AG09309 (cell line): ENCODE data around the gene NTRK2.
A peak's percentile ranks its signal among the peaks of the same experiment; 100 is the strongest.

Experiments used
- DNase-seq: peaks from one replicate; pipeline ENCODE4 v3.0.0-alpha.2; 2010; ENCODE audit warnings: low read depth
- H3K4me3 ChIP-seq: 2 replicates; pipeline ENCODE4 v1.5.1; 2011; ENCODE audit warnings: mild to moderate bottlenecking, low read depth, low read length, moderate library complexity; ENCODE audit not compliant: control insufficient read depth
- CTCF ChIP-seq: IDR thresholded peaks from 2 replicates; pipeline ENCODE4 v1.5.1; 2011; ENCODE audit warnings: mild to moderate bottlenecking, low read depth, low read length, inconsistent platforms; ENCODE audit not compliant: insufficient read depth, control insufficient read depth; ENCODE audit errors: missing control alignments

Gene NTRK2

GRCh38 chr9:84953252-84953773, 283.8 kb downstream of the NTRK2 start:
- no peak for TF ChIP-seq CTCF
- no peak for DNase-seq
- no peak overlapping the region for H3K4me3 ChIP-seq

DNA sequence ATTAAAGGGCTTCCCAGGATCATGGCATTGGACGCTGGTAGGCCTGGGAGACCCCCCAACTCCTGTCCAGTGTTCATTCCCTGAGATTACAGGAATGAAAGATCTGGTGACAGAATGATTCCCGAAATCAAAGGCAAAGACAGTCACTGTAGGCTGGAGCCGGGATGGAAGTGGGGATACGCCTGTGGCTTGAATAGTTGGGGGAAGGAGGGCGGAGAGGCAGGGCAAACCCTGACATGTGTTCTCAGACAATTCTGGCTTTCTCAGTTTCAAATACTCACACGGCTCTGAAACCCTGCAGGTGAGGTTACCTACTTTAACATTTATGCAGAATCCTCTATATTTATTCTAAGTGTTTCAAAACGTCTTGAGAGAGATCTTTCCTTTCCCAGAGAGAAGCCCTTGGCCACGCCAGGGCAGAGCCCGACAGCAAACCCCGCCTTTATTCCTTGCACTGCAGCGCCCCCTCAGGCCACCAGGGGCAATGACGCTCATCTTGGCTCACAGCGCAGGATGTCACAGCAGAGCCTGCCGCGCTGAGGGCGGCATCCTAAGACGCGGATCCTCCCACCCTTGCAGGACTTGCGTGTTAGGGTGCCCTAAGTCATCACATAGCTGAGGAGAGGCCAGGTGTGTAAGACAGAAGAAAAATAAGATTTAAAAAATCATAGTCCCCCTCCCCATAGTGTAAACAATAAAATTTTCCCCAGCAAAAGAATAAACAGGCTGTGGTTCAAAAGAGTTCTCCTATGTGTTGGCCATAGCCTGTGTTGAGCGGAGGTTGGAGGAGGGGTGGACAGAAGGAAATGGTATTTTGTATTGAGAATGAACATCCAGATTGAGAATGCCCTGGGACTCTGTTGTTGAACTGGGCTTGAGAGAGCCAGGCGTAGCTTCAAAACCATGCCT, 284.5 kb downstream of the NTRK2 start:
- DNase-seq: no peak
- no peak overlapping the region for H3K4me3 ChIP-seq
- peak; percentile 76 for TF ChIP-seq CTCF

- no peak for TF ChIP-seq CTCF
- H3K4me3 ChIP-seq: no peak overlapping the region
- no peak for DNase-seq
These were observed 285.6 kb downstream of the NTRK2 start for GRCh38 chr9:84955155-84955554.

DNA sequence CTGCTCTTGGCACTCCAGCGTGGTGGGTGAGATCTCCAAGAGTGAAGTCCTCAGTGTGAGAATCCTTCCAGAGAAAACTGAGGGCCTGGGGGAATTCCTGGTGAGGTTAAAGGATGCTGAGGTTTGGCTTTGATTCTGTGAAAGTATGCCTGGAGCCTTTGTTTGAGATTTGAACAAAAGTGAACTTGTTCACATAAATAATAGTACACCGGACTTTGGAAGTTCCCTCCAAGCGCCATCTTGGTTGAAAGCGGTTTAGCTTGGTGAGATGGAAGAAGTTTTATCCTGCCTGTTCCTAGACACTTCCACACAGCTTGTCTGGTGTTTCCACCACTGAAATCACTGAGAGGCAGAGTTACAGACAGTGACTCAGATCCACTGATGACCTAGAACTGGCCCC, 286.4 kb downstream of the NTRK2 start:
- no peak for TF ChIP-seq CTCF
- H3K4me3 ChIP-seq: no peak overlapping the region
- DNase-seq: no peak

- no peak for DNase-seq
- H3K4me3 ChIP-seq: no peak overlapping the region
- TF ChIP-seq CTCF: no peak
These were observed 289.8 kb downstream of the NTRK2 start for GRCh38 chr9:84959339-84959738.

- no peak for TF ChIP-seq CTCF
- no peak overlapping the region for H3K4me3 ChIP-seq
- no peak for DNase-seq
These were observed 297.6 kb downstream of the NTRK2 start for GRCh38 chr9:84966876-84967830.
